A673 (cell line): ENCODE measurements around the gene SIRT6. TPM values are rescaled to one million over a fixed set of nuclear protein-coding genes. Genes with fewer than 3 reads are reported as not detected.

Source experiments
- BruUV-seq: library from RNA; stranded (reverse); fragments of 400-500 nt; replicated peaks from 2 replicates; lab custom pipeline; 2021; lab: Mats Ljungman, UMichigan
- CTCF ChIA-PET: fragments of 300-600 bp; sonication (Branson Sonifier 250); formaldehyde crosslinking; loops from one replicate; lab custom pipeline; 2022; ENCODE audit warnings: antibody characterized with exemption; lab: Charles Lee
- POLR2A ChIA-PET: fragments of 300-600 bp; sonication (Branson Sonifier 250); formaldehyde crosslinking; loops from one replicate; lab custom pipeline; 2022; ENCODE audit warnings: antibody characterized with exemption; ENCODE audit not compliant: low non-redundant PET; lab: Charles Lee
- DNase-seq: peaks from one replicate; pipeline ENCODE4 v3.0.0-alpha.2; 2015; ENCODE audit warnings: low spot score
- H3K27ac ChIP-seq: fragments of 200-600 bp; sonication (generic); 2 replicates; pipeline ENCODE4 v1.5.1; 2016; ENCODE audit warnings: mixed run types, low read depth, mild to moderate bottlenecking, mixed read lengths, antibody characterized with exemption, low read length; ENCODE audit not compliant: poor library complexity, severe bottlenecking
- H3K27me3 ChIP-seq: fragments of 200-600 bp; sonication (generic); replicated peaks from 2 replicates; pipeline ENCODE4 v1.6.1; 2017; ENCODE audit warnings: mixed run types, low read depth, mild to moderate bottlenecking, mixed read lengths, antibody characterized with exemption, low read length; ENCODE audit not compliant: insufficient read depth, poor library complexity
- H3K36me3 ChIP-seq: fragments of 200-600 bp; sonication (generic); 2 replicates; pipeline ENCODE4 v1.6.1; 2016; ENCODE audit warnings: mixed run types, mild to moderate bottlenecking, mixed read lengths, antibody characterized with exemption, low read length; ENCODE audit not compliant: insufficient read depth, poor library complexity, severe bottlenecking
- H3K4me1 ChIP-seq: fragments of 200-600 bp; sonication (generic); 2 replicates; pipeline ENCODE4 v1.6.1; 2017; ENCODE audit warnings: mixed run types, mild to moderate bottlenecking, mixed read lengths, antibody characterized with exemption, low read length; ENCODE audit not compliant: insufficient read depth, poor library complexity, severe bottlenecking
- H3K4me3 ChIP-seq: fragments of 200-600 bp; sonication (generic); 2 replicates; pipeline ENCODE4 v1.5.1; 2016; ENCODE audit warnings: low read depth, mixed run types, mild to moderate bottlenecking, mixed read lengths, low read length; ENCODE audit not compliant: poor library complexity, severe bottlenecking
- H3K9me3 ChIP-seq: fragments of 200-600 bp; sonication (generic); 2 replicates; pipeline ENCODE4 v1.6.1; 2016; ENCODE audit warnings: mixed run types, low read depth, mild to moderate bottlenecking, mixed read lengths, antibody characterized with exemption, low read length; ENCODE audit not compliant: poor library complexity, severe bottlenecking
- CTCF ChIP-seq: fragments of 300-800, 200-600 bp; sonication (generic); conservative IDR thresholded peaks from 2 replicates; pipeline ENCODE4 v1.5.1; 2017; ENCODE audit warnings: low read depth, mild to moderate bottlenecking, antibody characterized with exemption, low read length, moderate library complexity, mixed read lengths
- EZH2 ChIP-seq: fragments of 200-600 bp; sonication (generic); IDR thresholded peaks from 2 replicates; pipeline ENCODE4 v1.6.1; 2017; ENCODE audit warnings: borderline replicate concordance, low read depth, mild to moderate bottlenecking, mixed read lengths, antibody characterized with exemption, low read length; ENCODE audit not compliant: poor library complexity, severe bottlenecking
- intact Hi-C: fragments of 100-400 bp; cut with micrococcal nuclease; formaldehyde crosslinking; loops from one replicate; pipeline ENCODE4 v1.10.0; 2022; ENCODE audit not compliant: unreplicated experiment
- total RNA-seq: library from RNA; stranded (reverse); gene quantifications from 2 replicates; pipeline ENCODE4 v1.2.3, GENCODE V29; 2021

SIRT6 gene
- total RNA-seq, 1 experiment from 2014 or later = 36.3 TPM

GRCh38 chr19:4174895-4175668 is 7.3 kb downstream of the SIRT6 start:
- H3K36me3 ChIP-seq = peaks cover 2% of the 10 kb centered on the region
- CTCF ChIA-PET = no interaction called here
- no TSS peak for BruUV-seq
- TF ChIP-seq EZH2 (no peak), CTCF (no peak)
- DNase-seq = no peak
- no peaks in the 10 kb centered on the region for H3K4me1 ChIP-seq
- H3K27me3 ChIP-seq = peaks cover 8% of the 10 kb centered on the region
- intact Hi-C loops = no loop called here
- POLR2A ChIA-PET = no interaction called here
- H3K27ac ChIP-seq = no peak overlapping the region
- H3K9me3 ChIP-seq = no peaks in the 10 kb centered on the region
- no peak overlapping the region for H3K4me3 ChIP-seq

GRCh38 chr19:4174213-4174894 is 8.0 kb downstream of the SIRT6 start:
- Histone ChIP-seq H3K27ac (no peak overlapping the region), H3K9me3 (no peaks in the 10 kb centered on the region), H3K27me3 (peaks cover 8% of the 10 kb centered on the region), H3K4me1 (no peaks in the 10 kb centered on the region), H3K4me3 (no peak overlapping the region), H3K36me3 (no peaks in the 10 kb centered on the region)
- CTCF ChIA-PET = no interaction called here
- TF ChIP-seq CTCF (no peak), EZH2 (no peak)
- no TSS peak for BruUV-seq
- intact Hi-C loops = no loop called here
- POLR2A ChIA-PET = no interaction called here
- DNase-seq = no peak

GRCh38 chr19:4173479-4174212 is 8.7 kb downstream of the SIRT6 start:
- BruUV-seq = no TSS peak
- POLR2A ChIA-PET = no interaction called here
- H3K4me1 ChIP-seq = no peaks in the 10 kb centered on the region
- TF ChIP-seq CTCF (no peak), EZH2 (no peak)
- no peak overlapping the region for H3K27ac ChIP-seq
- CTCF ChIA-PET = no interaction called here
- no peaks in the 10 kb centered on the region for H3K9me3 ChIP-seq
- DNase-seq = no peak
- no peaks in the 10 kb centered on the region for H3K36me3 ChIP-seq
- intact Hi-C loops = no loop called here
- H3K4me3 ChIP-seq = no peak overlapping the region
- peaks cover 8% of the 10 kb centered on the region for H3K27me3 ChIP-seq
